ENCODE measurements around the gene MAGI2. TPM values are rescaled to one million over a fixed set of nuclear protein-coding genes. Genes with fewer than 3 reads are reported as not detected.
"Not testable (repeated sequence)": the region's sequence is repeated elsewhere in the genome, so short reads cannot be mapped to it uniquely, and the experiment has no call there.

MAGI2 gene
- total RNA-seq, 1 donor from 2014 or later: 6.3 TPM

- no peak for DNase-seq (ENCODE audit: low spot score)
- intact Hi-C loops (cut with DNase I): no loop called here
Observed at GRCh38 chr7:78013386-78013785, 1440.1 kb downstream of the MAGI2 start.

GRCh38 chr7:78011642-78012041 lies 1441.8 kb downstream of the MAGI2 start:
- intact Hi-C loops (cut with DNase I): no loop called here
- DNase-seq (ENCODE audit: low spot score): no peak

GRCh38 chr7:78007231-78007630 lies 1446.2 kb downstream of the MAGI2 start:
- intact Hi-C loops (cut with DNase I): no loop called here
- no peak for DNase-seq (ENCODE audit: low spot score)

GRCh38 chr7:78006063-78006755 lies 1447.3 kb downstream of the MAGI2 start:
- no peak for DNase-seq (ENCODE audit: low spot score)
- intact Hi-C loops (cut with DNase I): no loop called here

- DNase-seq (ENCODE audit: low spot score): no peak
- intact Hi-C loops (cut with DNase I): no loop called here
Observed at GRCh38 chr7:78002715-78003114, 1450.8 kb downstream of the MAGI2 start.

- DNase-seq (ENCODE audit: low spot score): no peak
- intact Hi-C loops (cut with DNase I): no loop called here
Observed at GRCh38 chr7:78002021-78002420, 1451.4 kb downstream of the MAGI2 start.

GRCh38 chr7:77999168-77999567 lies 1454.3 kb downstream of the MAGI2 start:
- intact Hi-C loops (cut with DNase I); DNase-seq (ENCODE audit: low spot score): not testable (repeated sequence)

GRCh38 chr7:77995717-77996116 lies 1457.8 kb downstream of the MAGI2 start:
- intact Hi-C loops (cut with DNase I): no loop called here
- DNase-seq (ENCODE audit: low spot score): no peak

GRCh38 chr7:77993838-77994237 lies 1459.6 kb downstream of the MAGI2 start:
- DNase-seq (ENCODE audit: low spot score): no peak
- intact Hi-C loops (cut with DNase I): no loop called here

- no peak for DNase-seq (ENCODE audit: low spot score)
- intact Hi-C loops (cut with DNase I): no loop called here
Observed at GRCh38 chr7:77991656-77992055, 1461.8 kb downstream of the MAGI2 start.

- DNase-seq (ENCODE audit: low spot score): peak; percentile 27
- intact Hi-C loops (cut with DNase I): no loop called here
Observed at GRCh38 chr7:77989981-77990566, 1463.4 kb downstream of the MAGI2 start.

- DNase-seq (ENCODE audit: low spot score): no peak
- intact Hi-C loops (cut with DNase I): no loop called here
Observed at GRCh38 chr7:77985974-77986339, 1467.5 kb downstream of the MAGI2 start.

- intact Hi-C loops (cut with DNase I): no loop called here
- peak; percentile 59 for DNase-seq (ENCODE audit: low spot score)
Observed at GRCh38 chr7:77985232-77985973, 1468.1 kb downstream of the MAGI2 start.

- DNase-seq (ENCODE audit: low spot score): no peak
- intact Hi-C loops (cut with DNase I): no loop called here
Observed at GRCh38 chr7:77983973-77984372, 1469.5 kb downstream of the MAGI2 start.

- no peak for DNase-seq (ENCODE audit: low spot score)
- intact Hi-C loops (cut with DNase I): no loop called here
Observed at GRCh38 chr7:77982926-77983550, 1470.4 kb downstream of the MAGI2 start.

- DNase-seq (ENCODE audit: low spot score): no peak
- intact Hi-C loops (cut with DNase I): no loop called here
Observed at GRCh38 chr7:77980087-77980713, 1473.3 kb downstream of the MAGI2 start.

- intact Hi-C loops (cut with DNase I): no loop called here
- no peak for DNase-seq (ENCODE audit: low spot score)
Observed at GRCh38 chr7:77979219-77979618, 1474.2 kb downstream of the MAGI2 start.

GRCh38 chr7:77975672-77976480 lies 1477.6 kb downstream of the MAGI2 start:
- no peak for DNase-seq (ENCODE audit: low spot score)
- intact Hi-C loops (cut with DNase I): no loop called here

- intact Hi-C loops (cut with DNase I): no loop called here
- no peak for DNase-seq (ENCODE audit: low spot score)
Observed at GRCh38 chr7:77971726-77972125, 1481.7 kb downstream of the MAGI2 start.
